SK-N-MC (cell line): ENCODE data around the gene NTN5.
"Not testable (repeated sequence)": the region's sequence is repeated elsewhere in the genome, so short reads cannot be mapped to it uniquely, and the experiment has no call there.

ENCODE experiments used
- DNase-seq: peaks from one replicate; pipeline ENCODE4 v3.0.0-alpha.2; 2011; ENCODE audit warnings: low read depth, low spot score
- H3K27ac ChIP-seq: fragments of 200-600 bp; sonication (generic); 2 replicates; pipeline ENCODE4 v1.5.1; 2016; ENCODE audit warnings: mixed run types
- H3K36me3 ChIP-seq: fragments of 200-600 bp; sonication (generic); 2 replicates; pipeline ENCODE4 v1.6.1; 2017; ENCODE audit warnings: antibody characterized with exemption, low read length, mixed read lengths; ENCODE audit not compliant: insufficient read depth
- H3K4me3 ChIP-seq: fragments of 200-600 bp; sonication (generic); 2 replicates; pipeline ENCODE4 v1.5.1; 2016
- H3K9ac ChIP-seq: fragments of 200-600 bp; sonication (generic); 2 replicates; pipeline ENCODE4 v1.8.0; 2017; ENCODE audit warnings: mixed run types, mixed read lengths; ENCODE audit not compliant: insufficient read length
- H3K9me3 ChIP-seq: fragments of 200-600 bp; sonication (generic); 2 replicates; pipeline ENCODE4 v1.6.1; 2017; ENCODE audit warnings: low read depth, mild to moderate bottlenecking, antibody characterized with exemption, low read length, moderate library complexity, mixed read lengths
- EZH2 ChIP-seq: fragments of 200-600 bp; sonication (generic); IDR thresholded peaks from one replicate; pipeline ENCODE4 v1.6.1; 2017; ENCODE audit warnings: antibody characterized with exemption
- FOXP2 ChIP-seq: optimal IDR thresholded peaks from 2 replicates; pipeline ENCODE3; 2011; ENCODE audit warnings: mild to moderate bottlenecking, moderate library complexity; ENCODE audit not compliant: insufficient read depth; ENCODE audit errors: extremely low read length, control extremely low read depth
- POLR2AphosphoS5 ChIP-seq: IDR thresholded peaks from 2 replicates; pipeline ENCODE4 v1.6.1; 2012; ENCODE audit warnings: mild to moderate bottlenecking, low read depth, low read length, borderline replicate concordance

Gene NTN5

GRCh38 chr19:48703316-48703715 lies 30.5 kb upstream of the NTN5 start:
- H3K9me3 ChIP-seq, result no peaks in the 10 kb centered on the region
- no peak overlapping the region for H3K4me3 ChIP-seq
- no peak overlapping the region for H3K27ac ChIP-seq
- H3K36me3 ChIP-seq, result no peaks in the 10 kb centered on the region
- TF ChIP-seq POLR2AphosphoS5, result no peak
- no peak for TF ChIP-seq EZH2
- TF ChIP-seq FOXP2, result no peak
- DNase-seq, result no peak
- no peak overlapping the region for H3K9ac ChIP-seq

GRCh38 chr19:48702701-48703100 lies 29.9 kb upstream of the NTN5 start:
- Histone ChIP-seq H3K9me3 (no peaks in the 10 kb centered on the region), H3K36me3 (no peaks in the 10 kb centered on the region), H3K9ac (no peak overlapping the region), H3K27ac (no peak overlapping the region), H3K4me3 (no peak overlapping the region)
- no peak for TF ChIP-seq EZH2
- no peak for TF ChIP-seq FOXP2
- TF ChIP-seq POLR2AphosphoS5, result no peak
- DNase-seq, result no peak

- 0 out of 2 replicates have a peak overlapping the region, but pooled peaks have one; percentile 42 for H3K4me3 ChIP-seq
- H3K36me3 ChIP-seq, result no peaks in the 10 kb centered on the region
- peak; percentile 22 for DNase-seq
- no peaks in the 10 kb centered on the region for H3K9me3 ChIP-seq
- H3K9ac ChIP-seq, result no peak overlapping the region
- TF ChIP-seq EZH2, result no peak
- no peak for TF ChIP-seq FOXP2
- no peak for TF ChIP-seq POLR2AphosphoS5
- peak overlapping the region; percentile 71; the same call in 1 of the 2 replicates for H3K27ac ChIP-seq
Measured at GRCh38 chr19:48698046-48698445, 25.2 kb upstream of the NTN5 start.

GRCh38 chr19:48696353-48697010 lies 23.7 kb upstream of the NTN5 start:
- H3K36me3 ChIP-seq, result no peaks in the 10 kb centered on the region
- no peak for DNase-seq

GRCh38 chr19:48695743-48696352 lies 23.0 kb upstream of the NTN5 start, which contains the start of gene FUT2:
TSS of gene FUT2 (plus strand) at chr19:48695971. CDS start at chr19:48702957, 6,986 bp downstream.
- Histone ChIP-seq H3K9ac (no peak within 1 kb of the TSS), H3K27ac (no peak within 1 kb of the TSS)
- DNase-seq, result no peak

More at GRCh38 chr19:48696353-48697010, 23.7 kb upstream of the NTN5 start:
- TF ChIP-seq FOXP2, result no peak
- TF ChIP-seq POLR2AphosphoS5, result 0 out of 2 replicates have a peak, but pooled peaks have one; percentile 13
- H3K9me3 ChIP-seq, result no peaks in the 10 kb centered on the region
- no peak overlapping the region for H3K9ac ChIP-seq
- H3K27ac ChIP-seq, result no peak overlapping the region
- no peak overlapping the region for H3K4me3 ChIP-seq

GRCh38 chr19:48693629-48694028 lies 20.8 kb upstream of the NTN5 start:
- H3K27ac ChIP-seq, H3K9me3 ChIP-seq, H3K36me3 ChIP-seq, H3K9ac ChIP-seq, DNase-seq, H3K4me3 ChIP-seq: not testable (repeated sequence)

More at GRCh38 chr19:48695743-48696352, 23.0 kb upstream of the NTN5 start, which contains the start of gene FUT2:
- Histone ChIP-seq H3K36me3 (no peaks in the 10 kb centered on the region), H3K9me3 (no peaks in the 10 kb centered on the region), H3K4me3 (no peak within 1 kb of the TSS)
- TF ChIP-seq POLR2AphosphoS5, result no peak
- TF ChIP-seq EZH2, result no peak
- no peak for TF ChIP-seq FOXP2

GRCh38 chr19:48689449-48689848 lies 16.6 kb upstream of the NTN5 start:
- H3K4me3 ChIP-seq, result no peak overlapping the region
- H3K27ac ChIP-seq, result peak overlapping the region; percentile 56; the same call in 1 of the 2 replicates
- TF ChIP-seq EZH2 (no peak), POLR2AphosphoS5 (no peak), FOXP2 (no peak)
- H3K9me3 ChIP-seq, result no peaks in the 10 kb centered on the region
- H3K9ac ChIP-seq, result no peak overlapping the region
- H3K36me3 ChIP-seq, result no peaks in the 10 kb centered on the region
- no peak for DNase-seq

GRCh38 chr19:48687776-48688175 lies 15.0 kb upstream of the NTN5 start:
- Histone ChIP-seq H3K9ac (no peak overlapping the region), H3K27ac (no peak overlapping the region), H3K4me3 (no peak overlapping the region), H3K9me3 (no peaks in the 10 kb centered on the region), H3K36me3 (no peaks in the 10 kb centered on the region)
- no peak for TF ChIP-seq POLR2AphosphoS5
- no peak for TF ChIP-seq EZH2
- TF ChIP-seq FOXP2, result no peak
- no peak for DNase-seq

- H3K4me3 ChIP-seq, H3K9ac ChIP-seq, H3K36me3 ChIP-seq, H3K27ac ChIP-seq, DNase-seq, H3K9me3 ChIP-seq: not testable (repeated sequence)
Measured at GRCh38 chr19:48686637-48687036, 13.8 kb upstream of the NTN5 start.
